Activated T-helper 1 cell treated with anti-CD3 and anti-CD28 coated beads, Interleukin-12 subunit alpha, Interleukin-12 subunit beta, Interleukin-2, Interleukin-4 antibody, amounts not matched to agents 30 ng/mL and 10 ng/mL and 1 ng/mL, durations not matched to agents 14 hours and 24 hours and 36 hours (primary cell): ENCODE results near the gene NLGN1. TPM values are rescaled to one million over a fixed set of nuclear protein-coding genes. Genes with fewer than 3 reads are reported as not detected.

Experiments
- DNase-seq: peaks from one replicate; pipeline ENCODE4 v3.0.0; 2021; ENCODE audit warnings: low spot score
- H3K27ac Mint-ChIP-seq: one replicate; pipeline ENCODE4 v1.8.0; 2021; ENCODE audit warnings: mild to moderate bottlenecking, mixed read lengths
- H3K27me3 Mint-ChIP-seq: one replicate; pipeline ENCODE4 v1.8.0; 2022; ENCODE audit warnings: mild to moderate bottlenecking, moderate library complexity, mixed read lengths; ENCODE audit not compliant: insufficient read depth
- H3K36me3 Mint-ChIP-seq: one replicate; pipeline ENCODE4 v1.8.0; 2021; ENCODE audit warnings: low read depth, mixed read lengths
- H3K4me1 Mint-ChIP-seq: one replicate; pipeline ENCODE4 v1.8.0; 2021; ENCODE audit warnings: low read depth, mixed read lengths
- H3K4me3 Mint-ChIP-seq: one replicate; pipeline ENCODE4 v1.8.0; 2021; ENCODE audit warnings: mild to moderate bottlenecking, moderate library complexity, mixed read lengths
- H3K9me3 Mint-ChIP-seq: one replicate; pipeline ENCODE4 v1.8.0; 2021; ENCODE audit warnings: mixed read lengths
- intact Hi-C: fragments of 100-400 bp; cut with micrococcal nuclease; formaldehyde crosslinking; loops from one replicate; pipeline ENCODE4 v1.15.1; 2024
- total RNA-seq: library from RNA; stranded (reverse); gene quantifications from 2 replicates; pipeline ENCODE4 v1.2.3, GENCODE V29; 2022

NLGN1 gene
- total RNA-seq, 1 donor from 2014 or later, result not detected

GRCh38 chr3:173632945-173633344 is 235.4 kb downstream of the NLGN1 start:
- no peaks in the 10 kb centered on the region for H3K9me3 Mint-ChIP-seq
- no peaks in the 10 kb centered on the region for H3K27me3 Mint-ChIP-seq
- no peaks in the 10 kb centered on the region for H3K4me1 Mint-ChIP-seq
- H3K36me3 Mint-ChIP-seq, result no peaks in the 10 kb centered on the region
- H3K4me3 Mint-ChIP-seq, result no peak overlapping the region
- no peak overlapping the region for H3K27ac Mint-ChIP-seq
- intact Hi-C loops, result no loop called here
- DNase-seq, result no peak

GRCh38 chr3:173635826-173636225 is 238.3 kb downstream of the NLGN1 start:
- Mint-ChIP-seq H3K9me3 (no peaks in the 10 kb centered on the region), H3K4me3 (no peak overlapping the region), H3K4me1 (no peaks in the 10 kb centered on the region), H3K27me3 (no peaks in the 10 kb centered on the region), H3K36me3 (no peaks in the 10 kb centered on the region), H3K27ac (no peak overlapping the region)
- intact Hi-C loops, result no loop called here
- DNase-seq, result no peak

GRCh38 chr3:173639098-173639497 is 241.6 kb downstream of the NLGN1 start:
- Mint-ChIP-seq H3K27ac (no peak overlapping the region), H3K27me3 (no peaks in the 10 kb centered on the region), H3K4me3 (no peak overlapping the region), H3K4me1 (no peaks in the 10 kb centered on the region), H3K9me3 (no peaks in the 10 kb centered on the region), H3K36me3 (no peaks in the 10 kb centered on the region)
- DNase-seq, result no peak
- intact Hi-C loops, result no loop called here

GRCh38 chr3:173641696-173642095 is 244.2 kb downstream of the NLGN1 start:
- intact Hi-C loops, result no loop called here
- H3K4me3 Mint-ChIP-seq, result no peak overlapping the region

GRCh38 chr3:173644086-173645082 is 246.8 kb downstream of the NLGN1 start:
- no peaks in the 10 kb centered on the region for H3K27me3 Mint-ChIP-seq
- H3K4me1 Mint-ChIP-seq, result no peaks in the 10 kb centered on the region
- intact Hi-C loops, result no loop called here
- H3K27ac Mint-ChIP-seq, result no peak overlapping the region
- no peaks in the 10 kb centered on the region for H3K9me3 Mint-ChIP-seq
- DNase-seq, result no peak
- no peaks in the 10 kb centered on the region for H3K36me3 Mint-ChIP-seq
- H3K4me3 Mint-ChIP-seq, result no peak overlapping the region

More at GRCh38 chr3:173641696-173642095, 244.2 kb downstream of the NLGN1 start:
- no peaks in the 10 kb centered on the region for H3K27me3 Mint-ChIP-seq
- H3K4me1 Mint-ChIP-seq, result no peaks in the 10 kb centered on the region
- H3K36me3 Mint-ChIP-seq, result no peaks in the 10 kb centered on the region
- no peak for DNase-seq
- H3K9me3 Mint-ChIP-seq, result no peaks in the 10 kb centered on the region
- H3K27ac Mint-ChIP-seq, result no peak overlapping the region

GRCh38 chr3:173650596-173650995 is 253.1 kb downstream of the NLGN1 start:
- no peak for DNase-seq
- Mint-ChIP-seq H3K27ac (no peak overlapping the region), H3K27me3 (no peaks in the 10 kb centered on the region), H3K4me1 (no peaks in the 10 kb centered on the region), H3K36me3 (no peaks in the 10 kb centered on the region), H3K4me3 (no peak overlapping the region), H3K9me3 (no peaks in the 10 kb centered on the region)
- intact Hi-C loops, result no loop called here

- H3K27me3 Mint-ChIP-seq, result no peaks in the 10 kb centered on the region
- no peak overlapping the region for H3K4me3 Mint-ChIP-seq
- H3K9me3 Mint-ChIP-seq, result no peaks in the 10 kb centered on the region
- H3K36me3 Mint-ChIP-seq, result no peaks in the 10 kb centered on the region
- no peak for DNase-seq
- H3K27ac Mint-ChIP-seq, result no peak overlapping the region
- no peaks in the 10 kb centered on the region for H3K4me1 Mint-ChIP-seq
- intact Hi-C loops, result no loop called here
Observed at GRCh38 chr3:173652093-173652492, 254.5 kb downstream of the NLGN1 start.

GRCh38 chr3:173653781-173654180 is 256.2 kb downstream of the NLGN1 start:
- Mint-ChIP-seq H3K4me1 (no peaks in the 10 kb centered on the region), H3K9me3 (no peaks in the 10 kb centered on the region), H3K27ac (no peak overlapping the region), H3K27me3 (no peaks in the 10 kb centered on the region), H3K4me3 (no peak overlapping the region), H3K36me3 (no peaks in the 10 kb centered on the region)
- no peak for DNase-seq
- intact Hi-C loops, result no loop called here

- intact Hi-C loops, result no loop called here
- Mint-ChIP-seq H3K27ac (no peak overlapping the region), H3K27me3 (no peaks in the 10 kb centered on the region), H3K9me3 (no peaks in the 10 kb centered on the region), H3K36me3 (no peaks in the 10 kb centered on the region), H3K4me1 (no peaks in the 10 kb centered on the region), H3K4me3 (no peak overlapping the region)
- DNase-seq, result no peak
Observed at GRCh38 chr3:173659972-173660371, 262.4 kb downstream of the NLGN1 start.

- no peaks in the 10 kb centered on the region for H3K27me3 Mint-ChIP-seq
- H3K4me1 Mint-ChIP-seq, result no peaks in the 10 kb centered on the region
- no peak for DNase-seq
- H3K4me3 Mint-ChIP-seq, result no peak overlapping the region
- intact Hi-C loops, result no loop called here
- no peak overlapping the region for H3K27ac Mint-ChIP-seq
- no peaks in the 10 kb centered on the region for H3K9me3 Mint-ChIP-seq
- no peaks in the 10 kb centered on the region for H3K36me3 Mint-ChIP-seq
Observed at GRCh38 chr3:173660645-173661299, 263.2 kb downstream of the NLGN1 start.

- Mint-ChIP-seq H3K9me3 (no peaks in the 10 kb centered on the region), H3K27me3 (no peaks in the 10 kb centered on the region), H3K4me1 (no peaks in the 10 kb centered on the region), H3K36me3 (no peaks in the 10 kb centered on the region), H3K27ac (no peak overlapping the region), H3K4me3 (no peak overlapping the region)
- no peak for DNase-seq
- intact Hi-C loops, result no loop called here
Observed at GRCh38 chr3:173663696-173664111, 266.2 kb downstream of the NLGN1 start.

- no peaks in the 10 kb centered on the region for H3K36me3 Mint-ChIP-seq
- intact Hi-C loops, result no loop called here
- H3K9me3 Mint-ChIP-seq, result peaks cover 4% of the 10 kb centered on the region
- no peak for DNase-seq
- no peaks in the 10 kb centered on the region for H3K27me3 Mint-ChIP-seq
- no peak overlapping the region for H3K4me3 Mint-ChIP-seq
- H3K27ac Mint-ChIP-seq, result no peak overlapping the region
- H3K4me1 Mint-ChIP-seq, result no peaks in the 10 kb centered on the region
Observed at GRCh38 chr3:173676094-173676493, 278.6 kb downstream of the NLGN1 start.

- no peak for DNase-seq
- Mint-ChIP-seq H3K4me3 (no peak overlapping the region), H3K27ac (no peak overlapping the region), H3K4me1 (no peaks in the 10 kb centered on the region), H3K27me3 (no peaks in the 10 kb centered on the region), H3K9me3 (no peaks in the 10 kb centered on the region), H3K36me3 (no peaks in the 10 kb centered on the region)
- intact Hi-C loops, result no loop called here
Observed at GRCh38 chr3:173681188-173681678, 283.7 kb downstream of the NLGN1 start.
